Mononuclear cell (primary cell): ENCODE measurements around the gene MNAT1. TPM values are rescaled to one million over a fixed set of nuclear protein-coding genes. Genes with fewer than 3 reads are reported as not detected.
"Not testable (repeated sequence)": the region's sequence is repeated elsewhere in the genome, so short reads cannot be mapped to it uniquely, and the experiment has no call there.

Experiments
- H3K27me3 ChIP-seq: 2 replicates; pipeline ENCODE4 v1.6.0; 2011; ENCODE audit warnings: low read length, control low read depth; ENCODE audit not compliant: insufficient read depth
- H3K4me1 ChIP-seq: 2 replicates; pipeline ENCODE4 v1.5.1; 2011; ENCODE audit warnings: mild to moderate bottlenecking, low read length, control low read depth; ENCODE audit not compliant: insufficient read depth
- H3K4me3 ChIP-seq: 2 replicates; pipeline ENCODE4 v1.5.1; 2011; ENCODE audit warnings: mild to moderate bottlenecking, low read length, moderate library complexity
- H3K9me3 ChIP-seq: 2 replicates; pipeline ENCODE4 v1.5.1; 2011; ENCODE audit warnings: low read depth, mild to moderate bottlenecking, control low read depth, low read length
- total RNA-seq: library from RNA; depleted of rRNA; stranded (reverse); fragments of >200 nt; gene quantifications from one replicate; pipeline ENCODE4 v1.2.3, GENCODE V29; 2012

MNAT1 gene
- total RNA-seq, 1 donor = 23.2 TPM

DNA sequence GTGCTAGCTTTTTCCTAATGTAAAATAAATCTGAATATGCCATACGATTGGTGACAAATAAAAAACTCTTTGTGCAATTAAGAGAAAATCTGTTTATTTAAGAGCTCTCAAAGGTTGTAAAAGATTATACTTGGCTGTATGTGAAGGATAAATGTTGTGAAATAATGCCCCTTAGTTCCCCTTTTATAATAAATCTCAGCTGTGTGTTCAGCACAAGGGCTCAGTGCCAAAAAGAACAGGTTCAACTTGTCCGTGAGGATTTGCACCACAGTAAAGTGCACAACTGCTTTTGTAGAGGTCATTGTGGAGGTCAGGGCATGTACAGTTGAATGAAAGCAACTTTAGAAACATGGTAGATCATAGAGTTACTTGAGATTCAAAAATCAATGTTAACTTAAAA, 127.7 kb downstream of the MNAT1 start:
- H3K27me3 ChIP-seq = no peaks in the 10 kb centered on the region

DNA sequence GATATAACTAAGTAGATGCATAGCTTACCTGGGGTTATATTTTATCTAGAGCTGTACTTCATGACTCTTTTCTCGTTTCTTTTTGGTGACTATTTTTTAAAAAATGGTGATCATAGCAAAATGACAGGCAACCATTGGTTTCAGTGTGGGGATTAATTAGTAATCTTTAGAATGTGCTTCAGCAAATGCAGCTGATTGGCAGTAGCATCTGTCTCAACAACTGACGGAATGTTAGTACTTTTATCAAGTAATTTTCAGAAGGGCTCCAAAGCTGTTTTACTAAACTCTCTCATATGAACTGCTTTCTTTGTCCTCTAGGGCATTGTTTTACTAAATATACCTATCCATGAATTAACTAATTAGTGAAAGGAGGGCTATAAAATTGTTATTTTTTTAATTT, 128.7 kb downstream of the MNAT1 start:
- Histone ChIP-seq H3K4me1 (no peaks in the 10 kb centered on the region), H3K27me3 (no peaks in the 10 kb centered on the region), H3K9me3 (no peaks in the 10 kb centered on the region), H3K4me3 (no peak overlapping the region)

More for the DNA sequence above, 127.7 kb downstream of the MNAT1 start:
- no peak overlapping the region for H3K4me3 ChIP-seq
- H3K4me1 ChIP-seq = no peaks in the 10 kb centered on the region
- H3K9me3 ChIP-seq = no peaks in the 10 kb centered on the region

DNA sequence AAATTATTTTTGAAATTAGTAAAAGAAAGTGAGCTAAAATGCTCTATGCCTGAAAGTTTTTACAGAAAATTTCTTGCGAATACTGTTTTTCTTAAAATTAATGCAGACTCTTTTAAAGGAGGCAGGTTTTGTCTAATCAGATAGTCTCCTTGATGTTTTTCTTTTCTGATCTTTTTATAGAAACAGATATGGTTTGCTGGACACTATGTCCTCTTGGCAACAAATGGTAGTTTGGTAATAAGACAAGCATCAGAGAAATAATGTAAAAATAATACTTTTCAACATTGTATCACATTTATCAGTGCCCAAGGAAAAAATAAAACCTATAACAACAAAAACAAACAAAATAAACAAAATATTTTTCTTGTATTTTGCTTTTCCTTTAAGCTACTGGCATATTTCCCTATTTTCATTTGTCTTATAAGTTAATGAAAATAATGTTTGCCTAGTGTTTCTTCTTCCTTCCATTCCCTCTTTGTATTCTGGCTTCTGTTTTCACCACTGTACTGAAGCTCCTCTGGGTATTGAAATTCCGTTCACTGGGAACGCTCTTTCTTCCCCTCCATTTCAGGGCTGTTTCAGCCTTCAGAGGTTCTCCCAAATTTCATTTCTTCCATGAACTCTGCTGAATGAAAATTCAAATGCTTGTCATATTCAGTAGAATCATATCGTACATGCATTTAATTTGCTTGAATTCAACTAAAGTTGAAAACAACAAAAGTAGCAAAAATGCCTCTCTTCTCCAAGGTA, 131.0 kb downstream of the MNAT1 start:
- no peaks in the 10 kb centered on the region for H3K9me3 ChIP-seq
- no peaks in the 10 kb centered on the region for H3K4me1 ChIP-seq
- H3K4me3 ChIP-seq = no peak overlapping the region
- no peaks in the 10 kb centered on the region for H3K27me3 ChIP-seq

DNA sequence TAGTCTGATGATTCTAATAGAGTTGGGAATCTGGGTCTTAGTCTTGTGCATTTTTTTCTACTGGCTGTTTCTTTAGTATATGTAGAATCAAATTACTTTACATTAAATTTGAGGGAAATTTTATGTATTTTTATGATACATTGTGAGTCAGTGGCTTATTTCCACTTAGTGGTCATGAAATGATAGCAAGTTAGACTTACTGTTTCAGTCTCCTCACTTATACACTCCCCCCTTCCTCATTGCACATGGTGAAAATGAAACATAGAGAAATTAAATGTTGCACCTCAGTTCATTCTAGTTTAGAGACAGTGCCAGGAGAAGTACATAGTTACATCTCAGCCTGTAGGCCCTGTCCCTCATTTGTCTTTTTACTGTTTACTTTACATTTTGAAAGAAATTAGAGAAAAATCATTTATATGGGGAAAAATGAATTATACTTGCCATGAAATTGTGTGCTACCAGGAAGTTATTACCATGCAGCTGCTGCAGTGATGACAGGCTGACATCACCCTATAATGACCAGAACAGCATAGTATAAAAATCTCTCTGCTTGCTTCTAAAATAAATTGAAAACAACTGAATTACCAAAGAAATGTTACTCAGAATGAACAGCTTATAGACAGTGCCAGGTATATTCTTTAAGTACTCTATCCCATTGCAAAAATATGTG, 133.1 kb downstream of the MNAT1 start:
- H3K9me3 ChIP-seq = no peaks in the 10 kb centered on the region
- H3K4me3 ChIP-seq = no peak overlapping the region
- H3K27me3 ChIP-seq = no peaks in the 10 kb centered on the region
- no peaks in the 10 kb centered on the region for H3K4me1 ChIP-seq

DNA sequence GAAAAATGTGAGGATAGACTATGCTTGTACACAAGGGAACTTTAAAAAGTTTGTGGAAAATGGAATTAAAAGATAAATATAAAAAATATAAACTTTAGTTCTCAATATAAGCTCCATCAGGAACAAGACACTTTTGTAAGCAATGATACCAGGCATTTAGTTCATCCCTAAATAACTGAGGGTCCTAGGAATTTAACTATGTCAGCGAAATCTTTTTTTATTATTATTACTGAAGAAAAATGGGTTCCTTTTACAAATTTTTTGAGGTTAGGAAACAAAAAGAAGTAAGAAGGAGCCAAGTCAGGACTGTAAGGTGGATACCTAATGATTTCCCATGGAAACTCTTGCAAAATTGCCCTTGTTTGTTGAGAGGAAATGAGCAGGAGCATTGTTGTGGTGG, 143.6 kb downstream of the MNAT1 start:
- H3K4me1 ChIP-seq = no peaks in the 10 kb centered on the region
- H3K27me3 ChIP-seq = no peaks in the 10 kb centered on the region
- peaks cover 8% of the 10 kb centered on the region for H3K9me3 ChIP-seq
- H3K4me3 ChIP-seq = no peak overlapping the region

DNA sequence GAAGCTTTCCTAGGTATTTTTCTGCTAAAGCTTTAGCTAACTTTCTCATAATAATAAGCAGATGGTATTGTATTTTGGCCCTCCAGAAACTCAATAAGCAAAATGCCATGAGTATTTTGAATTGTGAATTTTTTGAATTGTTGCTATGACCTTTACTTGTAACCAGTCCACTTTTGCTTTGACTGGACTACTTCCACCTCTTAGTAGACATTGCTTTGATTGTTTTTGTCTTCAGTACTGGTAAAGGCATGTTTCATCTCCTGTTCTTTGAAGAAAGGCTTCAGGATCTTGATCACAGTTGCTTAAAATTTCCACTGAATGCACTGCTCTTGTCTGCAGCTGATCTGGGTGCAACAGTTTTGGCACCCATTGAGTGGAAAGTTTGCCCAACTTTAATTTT, 144.0 kb downstream of the MNAT1 start:
- no peaks in the 10 kb centered on the region for H3K27me3 ChIP-seq
- no peaks in the 10 kb centered on the region for H3K4me1 ChIP-seq
- peaks cover 8% of the 10 kb centered on the region for H3K9me3 ChIP-seq
- H3K4me3 ChIP-seq = no peak overlapping the region

DNA sequence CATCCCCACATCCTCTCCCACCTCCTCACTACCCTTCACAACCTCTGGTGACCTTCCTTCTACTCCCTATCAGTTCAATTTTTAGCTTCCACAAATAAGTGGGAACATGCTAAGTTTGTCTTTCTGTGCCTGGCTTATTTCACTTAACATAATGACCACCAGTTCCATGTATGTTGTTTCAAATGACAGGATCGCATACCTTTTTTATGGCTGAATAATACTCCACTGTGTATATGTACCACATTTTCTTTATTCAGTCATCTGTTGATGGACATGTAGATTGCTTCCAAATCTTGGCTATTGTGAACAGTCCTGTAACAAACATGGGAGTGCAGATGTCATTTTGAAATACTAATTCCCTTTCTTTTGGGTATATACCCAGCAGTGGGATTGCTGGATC, 147.7 kb downstream of the MNAT1 start:
- peaks cover 22% of the 10 kb centered on the region for H3K9me3 ChIP-seq
- H3K27me3 ChIP-seq = no peaks in the 10 kb centered on the region
- no peaks in the 10 kb centered on the region for H3K4me1 ChIP-seq
- H3K4me3 ChIP-seq = no peak overlapping the region

DNA sequence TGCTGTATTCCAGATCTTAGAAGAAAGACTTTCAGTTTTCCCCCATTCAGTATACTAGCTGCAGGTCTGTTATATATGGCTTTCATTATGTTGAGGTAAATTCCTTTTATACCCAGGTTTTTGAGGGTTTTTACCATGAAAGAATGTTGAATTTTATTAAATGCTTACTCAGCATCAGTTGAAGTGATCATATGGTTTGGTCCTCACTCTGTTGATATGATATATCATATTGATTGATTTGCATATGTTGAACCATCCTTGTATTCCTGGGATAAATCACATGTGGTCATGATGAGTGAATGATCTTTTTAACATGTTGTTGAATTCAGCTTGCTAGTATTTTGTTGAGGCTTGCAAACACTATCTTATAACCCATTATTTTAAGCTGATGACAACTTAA, 149.6 kb downstream of the MNAT1 start:
- Histone ChIP-seq H3K9me3 (peaks cover 22% of the 10 kb centered on the region), H3K4me1 (no peaks in the 10 kb centered on the region), H3K4me3 (no peak overlapping the region), H3K27me3 (no peaks in the 10 kb centered on the region)

DNA sequence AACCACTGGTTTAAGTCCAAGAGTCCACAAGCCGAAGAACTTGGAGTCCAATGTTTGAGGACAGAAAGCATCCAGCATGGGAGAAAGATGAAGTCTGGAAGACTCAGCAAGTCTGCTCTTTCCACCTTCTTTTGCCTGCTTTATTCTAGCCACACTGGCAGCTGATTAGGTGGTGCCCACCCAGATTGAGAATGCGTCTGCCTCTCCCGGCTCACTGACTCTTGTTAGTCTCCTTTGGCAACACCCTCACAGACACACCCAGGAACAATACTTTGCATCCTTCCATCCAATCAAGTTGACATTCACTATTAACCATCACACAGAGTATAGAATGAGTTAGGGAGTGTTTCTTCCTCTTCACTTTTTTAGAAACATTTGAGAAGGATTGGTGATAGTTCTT, 156.1 kb downstream of the MNAT1 start:
- H3K9me3 ChIP-seq, H3K4me1 ChIP-seq, H3K27me3 ChIP-seq, H3K4me3 ChIP-seq: not testable (repeated sequence)

DNA sequence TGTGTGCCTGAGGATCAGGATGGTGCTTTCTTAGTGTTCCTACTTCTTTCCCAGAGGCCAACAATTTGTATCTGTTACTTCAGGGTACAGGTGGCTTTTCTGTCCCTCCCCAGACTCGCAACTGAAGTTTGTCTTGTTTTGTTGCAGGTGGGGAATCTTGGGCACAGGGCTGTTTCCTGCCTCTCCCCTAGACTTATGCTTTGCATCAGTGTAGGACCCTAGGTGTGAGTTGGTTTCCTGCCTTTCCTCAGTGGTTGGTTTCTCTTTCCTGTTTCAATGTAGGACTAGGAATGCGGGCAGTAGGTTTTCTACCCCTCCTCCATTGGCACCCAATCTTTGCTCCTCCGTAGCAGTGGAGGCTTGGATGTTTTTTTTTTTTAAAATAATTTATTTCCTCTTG, 159.3 kb downstream of the MNAT1 start:
- H3K9me3 ChIP-seq = no peaks in the 10 kb centered on the region
- no peaks in the 10 kb centered on the region for H3K27me3 ChIP-seq
- H3K4me3 ChIP-seq = no peak overlapping the region
- H3K4me1 ChIP-seq = no peaks in the 10 kb centered on the region

DNA sequence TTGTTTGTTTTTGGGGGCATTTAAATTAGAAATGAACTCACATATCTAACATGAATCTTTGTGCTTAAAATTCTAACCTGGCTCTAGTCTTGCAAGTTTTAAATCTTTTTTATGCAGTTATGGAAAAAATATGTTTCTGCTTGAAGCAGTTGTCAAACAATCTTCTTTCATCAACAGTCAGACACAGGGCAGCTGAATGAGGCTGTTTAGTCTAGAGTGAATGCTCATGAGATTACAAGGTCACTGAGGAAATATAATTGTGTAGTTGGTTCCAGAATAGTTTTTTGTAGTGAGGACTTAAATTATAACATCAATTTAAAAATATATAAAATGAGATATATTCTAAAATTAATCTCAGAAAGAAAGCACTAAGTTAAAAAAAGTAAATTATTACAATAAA, 169.8 kb downstream of the MNAT1 start:
- H3K9me3 ChIP-seq = no peaks in the 10 kb centered on the region

DNA sequence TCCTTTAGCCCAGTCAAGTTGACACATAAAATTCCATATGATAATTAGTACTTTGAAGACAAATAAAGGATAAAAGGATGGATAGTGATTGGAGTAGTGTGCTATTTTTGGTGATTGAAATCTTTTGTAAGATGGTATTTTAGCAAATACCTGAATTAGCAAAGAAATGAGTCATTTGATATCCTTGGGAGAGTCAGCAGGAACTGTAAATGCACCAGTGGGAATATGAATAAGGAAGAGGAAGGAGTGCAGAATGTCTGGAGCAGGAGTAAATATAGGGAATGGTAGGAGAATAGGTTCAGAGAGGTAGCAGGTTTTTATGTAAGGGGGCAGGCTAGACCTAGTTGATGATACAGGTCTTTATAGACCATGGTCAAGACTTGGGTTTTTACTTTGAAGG, 171.4 kb downstream of the MNAT1 start:
- no peaks in the 10 kb centered on the region for H3K4me1 ChIP-seq
- no peak overlapping the region for H3K4me3 ChIP-seq
- no peaks in the 10 kb centered on the region for H3K9me3 ChIP-seq
- no peaks in the 10 kb centered on the region for H3K27me3 ChIP-seq

More for the DNA sequence above, 169.8 kb downstream of the MNAT1 start:
- H3K4me1 ChIP-seq = no peaks in the 10 kb centered on the region
- H3K27me3 ChIP-seq = no peaks in the 10 kb centered on the region
- H3K4me3 ChIP-seq = no peak overlapping the region

DNA sequence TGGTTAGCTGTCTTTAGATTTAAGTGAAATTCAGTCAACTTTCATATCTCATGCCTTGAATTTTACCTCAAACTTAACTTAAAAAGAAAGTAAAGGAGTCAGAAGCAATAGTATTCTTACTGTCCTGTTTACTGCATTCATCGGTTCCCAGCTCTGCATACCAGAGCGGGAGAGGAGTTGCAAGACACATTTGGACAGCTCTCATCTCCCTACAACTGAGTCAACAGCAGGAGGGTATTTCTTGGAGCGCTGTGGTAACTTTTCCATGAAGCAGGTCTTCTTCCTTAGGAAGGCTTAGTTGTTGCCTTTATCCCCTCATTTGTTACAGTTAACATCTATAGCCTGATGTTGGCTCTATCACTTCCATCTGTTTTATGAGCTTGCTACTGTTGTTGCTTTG, 181.2 kb downstream of the MNAT1 start:
- Histone ChIP-seq H3K27me3 (no peaks in the 10 kb centered on the region), H3K9me3 (no peaks in the 10 kb centered on the region), H3K4me3 (no peak overlapping the region), H3K4me1 (no peaks in the 10 kb centered on the region)

DNA sequence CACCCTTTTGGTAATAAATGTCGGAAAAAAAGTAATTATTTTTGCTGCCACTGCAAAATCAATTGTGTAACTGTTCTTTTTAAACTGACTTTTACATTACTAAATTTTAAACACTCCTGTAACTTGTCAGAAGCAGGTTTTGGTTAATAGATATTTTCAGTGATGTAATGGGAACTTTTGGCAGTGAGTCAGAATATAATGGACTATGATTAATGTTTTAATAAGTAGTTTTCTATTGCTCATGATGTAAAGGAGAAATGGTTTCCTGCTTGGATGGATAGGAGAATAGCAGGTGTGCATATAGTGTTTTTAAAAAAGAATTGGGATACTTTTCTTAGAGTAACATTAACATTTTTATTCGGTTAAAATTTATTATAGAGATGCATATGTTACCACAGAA, 187.5 kb downstream of the MNAT1 start:
- Histone ChIP-seq H3K27me3 (no peaks in the 10 kb centered on the region), H3K9me3 (no peaks in the 10 kb centered on the region), H3K4me3 (no peak overlapping the region), H3K4me1 (no peaks in the 10 kb centered on the region)

DNA sequence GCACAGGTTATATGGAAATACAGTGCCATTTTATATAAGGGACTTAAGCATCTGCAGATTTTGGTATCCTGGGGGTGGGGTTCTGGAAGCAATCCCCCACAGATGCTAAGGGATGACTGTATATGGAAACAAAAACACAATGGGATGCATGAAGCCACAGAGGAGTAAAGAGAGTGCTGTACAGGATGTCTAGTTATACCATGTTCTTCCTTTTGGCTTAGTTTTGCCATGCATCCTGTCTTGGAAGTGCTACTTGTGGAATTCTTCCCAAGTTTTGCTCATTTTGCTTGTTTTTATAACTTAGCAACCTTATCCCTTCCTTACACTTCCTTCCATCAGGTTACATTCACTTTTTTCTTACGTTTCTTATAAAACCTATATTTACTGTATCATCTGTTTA, 190.7 kb downstream of the MNAT1 start:
- no peaks in the 10 kb centered on the region for H3K4me1 ChIP-seq
- H3K9me3 ChIP-seq = no peaks in the 10 kb centered on the region
- H3K27me3 ChIP-seq = no peaks in the 10 kb centered on the region
- H3K4me3 ChIP-seq = no peak overlapping the region

DNA sequence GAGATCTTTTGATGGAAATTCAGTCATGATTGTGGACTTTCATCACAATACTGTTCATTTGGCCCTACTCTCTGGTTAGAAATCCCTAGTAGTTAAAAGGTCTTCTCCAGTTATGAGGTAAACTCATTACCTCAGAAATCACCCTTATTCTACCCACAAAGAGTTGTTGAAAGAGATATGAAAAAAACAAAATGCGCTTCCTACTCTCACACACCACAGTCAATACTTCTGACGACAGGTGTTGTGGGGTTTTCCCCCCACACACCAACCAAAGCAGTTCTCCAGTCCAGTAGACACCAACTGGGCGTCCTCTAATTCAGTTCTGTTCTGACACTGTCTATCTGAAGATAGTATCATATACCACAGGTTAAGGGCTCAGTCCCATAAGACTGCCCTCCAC, 191.4 kb downstream of the MNAT1 start:
- Histone ChIP-seq H3K4me1 (no peaks in the 10 kb centered on the region), H3K9me3 (no peaks in the 10 kb centered on the region), H3K27me3 (no peaks in the 10 kb centered on the region), H3K4me3 (no peak overlapping the region)
